Loucy (cell line): ENCODE results near the gene BSND.

Source experiments
- H2AFZ ChIP-seq: fragments of 200-600 bp; sonication (generic); 2 replicates; pipeline ENCODE4 v1.6.0; 2016; ENCODE audit warnings: antibody characterized with exemption, mild to moderate bottlenecking, low read length, moderate library complexity
- H3F3A ChIP-seq: fragments of 200-600 bp; 2 replicates; pipeline ENCODE4 v1.6.0; 2016; ENCODE audit warnings: antibody characterized with exemption, low read depth, mild to moderate bottlenecking
- H3K27me3 ChIP-seq: fragments of 200-600 bp; sonication (generic); 2 replicates; pipeline ENCODE4 v1.6.1; 2014; ENCODE audit warnings: low read length, mild to moderate bottlenecking; ENCODE audit not compliant: insufficient read depth, poor library complexity, severe bottlenecking
- H3K36me3 ChIP-seq: fragments of 200-600 bp; sonication (generic); 2 replicates; pipeline ENCODE4 v1.6.1; 2016; ENCODE audit warnings: low read length; ENCODE audit not compliant: insufficient read depth
- H3K4me1 ChIP-seq: fragments of 200-600 bp; sonication (generic); 2 replicates; pipeline ENCODE4 v1.5.1; 2014; ENCODE audit warnings: low read length, mild to moderate bottlenecking; ENCODE audit not compliant: insufficient read depth, poor library complexity, severe bottlenecking
- H3K4me2 ChIP-seq: fragments of 200-600 bp; sonication (generic); 2 replicates; pipeline ENCODE4 v1.6.0; 2014; ENCODE audit warnings: antibody characterized with exemption, low read length, low read depth, mild to moderate bottlenecking; ENCODE audit not compliant: poor library complexity, severe bottlenecking
- H3K4me3 ChIP-seq: fragments of 200-600 bp; sonication (generic); 2 replicates; pipeline ENCODE4 v1.5.1; 2014; ENCODE audit warnings: low read length, mild to moderate bottlenecking, mixed read lengths; ENCODE audit not compliant: poor library complexity, severe bottlenecking
- H3K79me2 ChIP-seq: fragments of 200-600 bp; sonication (generic); 2 replicates; pipeline ENCODE4 v1.6.1; 2014; ENCODE audit warnings: low read length; ENCODE audit not compliant: insufficient read depth
- H3K9ac ChIP-seq: fragments of 200-600 bp; sonication (generic); 2 replicates; pipeline ENCODE4 v1.6.0; 2014; ENCODE audit warnings: mild to moderate bottlenecking, low read depth, low read length, moderate library complexity; ENCODE audit not compliant: poor library complexity, severe bottlenecking
- H3K9me2 ChIP-seq: fragments of 200-600 bp; sonication (generic); replicated peaks from 2 replicates; pipeline ENCODE4 v1.6.1; 2016; ENCODE audit warnings: low read depth, low read length, mixed read lengths
- H3K9me3 ChIP-seq: fragments of 200-600 bp; sonication (generic); 2 replicates; pipeline ENCODE4 v1.6.1; 2014; ENCODE audit warnings: mild to moderate bottlenecking, antibody characterized with exemption, low read length, low read depth; ENCODE audit not compliant: insufficient read depth
- H4K20me1 ChIP-seq: fragments of 200-600 bp; sonication (generic); 2 replicates; pipeline ENCODE4 v1.6.0; 2014; ENCODE audit warnings: antibody characterized with exemption, low read length, mild to moderate bottlenecking; ENCODE audit not compliant: insufficient read depth, poor library complexity, severe bottlenecking
- EZH2phosphoT487 ChIP-seq: fragments of 200-600 bp; IDR thresholded peaks from 2 replicates; pipeline ENCODE4 v1.6.1; 2018; ENCODE audit warnings: antibody characterized with exemption, mild to moderate bottlenecking, moderate library complexity, borderline replicate concordance
- TF ChIP-seq, protein P1 (sequence below): fragments of 200-600 bp; sonication (generic); conservative IDR thresholded peaks from 2 replicates; pipeline ENCODE4 v1.5.1; 2014; ENCODE audit warnings: mild to moderate bottlenecking, antibody characterized with exemption, low read length

BSND gene

DNA sequence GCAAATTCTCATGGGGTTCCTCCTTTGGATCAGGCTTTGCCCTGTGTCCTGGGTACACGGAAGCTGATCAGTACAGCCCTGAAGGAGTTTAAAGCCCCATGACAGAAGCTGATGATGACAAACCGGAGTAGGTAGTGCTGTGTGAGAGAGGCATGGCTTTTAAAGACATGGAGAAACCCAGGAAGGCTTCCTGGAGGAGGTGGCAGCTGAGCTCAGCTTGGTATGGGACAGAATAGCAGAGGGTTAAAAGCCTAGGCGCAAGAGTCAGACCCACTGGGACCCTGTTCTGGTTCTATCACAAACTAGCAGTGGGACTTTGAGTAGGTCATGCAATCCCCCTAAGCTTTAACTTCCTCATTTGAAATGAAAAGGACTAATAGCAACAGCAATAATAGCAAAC is 12.2 kb upstream of the BSND start:
- Histone ChIP-seq H3K4me1 (no peaks in the 10 kb centered on the region), H3K9me2 (no peaks in the 10 kb centered on the region), H3K9ac (no peak overlapping the region), H3K9me3 (no peaks in the 10 kb centered on the region), H3K79me2 (no peaks in the 10 kb centered on the region), H3K4me2 (no peak overlapping the region), H4K20me1 (no peaks in the 10 kb centered on the region), H3K27me3 (no peaks in the 10 kb centered on the region), H3K4me3 (no peak overlapping the region), H3F3A (no peaks in the 10 kb centered on the region), H2AFZ (no peak overlapping the region), H3K36me3 (no peaks in the 10 kb centered on the region)
- TF ChIP-seq EZH2phosphoT487, result no peak
- TF ChIP-seq, protein P1, sequence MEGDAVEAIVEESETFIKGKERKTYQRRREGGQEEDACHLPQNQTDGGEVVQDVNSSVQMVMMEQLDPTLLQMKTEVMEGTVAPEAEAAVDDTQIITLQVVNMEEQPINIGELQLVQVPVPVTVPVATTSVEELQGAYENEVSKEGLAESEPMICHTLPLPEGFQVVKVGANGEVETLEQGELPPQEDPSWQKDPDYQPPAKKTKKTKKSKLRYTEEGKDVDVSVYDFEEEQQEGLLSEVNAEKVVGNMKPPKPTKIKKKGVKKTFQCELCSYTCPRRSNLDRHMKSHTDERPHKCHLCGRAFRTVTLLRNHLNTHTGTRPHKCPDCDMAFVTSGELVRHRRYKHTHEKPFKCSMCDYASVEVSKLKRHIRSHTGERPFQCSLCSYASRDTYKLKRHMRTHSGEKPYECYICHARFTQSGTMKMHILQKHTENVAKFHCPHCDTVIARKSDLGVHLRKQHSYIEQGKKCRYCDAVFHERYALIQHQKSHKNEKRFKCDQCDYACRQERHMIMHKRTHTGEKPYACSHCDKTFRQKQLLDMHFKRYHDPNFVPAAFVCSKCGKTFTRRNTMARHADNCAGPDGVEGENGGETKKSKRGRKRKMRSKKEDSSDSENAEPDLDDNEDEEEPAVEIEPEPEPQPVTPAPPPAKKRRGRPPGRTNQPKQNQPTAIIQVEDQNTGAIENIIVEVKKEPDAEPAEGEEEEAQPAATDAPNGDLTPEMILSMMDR, result no peak

DNA sequence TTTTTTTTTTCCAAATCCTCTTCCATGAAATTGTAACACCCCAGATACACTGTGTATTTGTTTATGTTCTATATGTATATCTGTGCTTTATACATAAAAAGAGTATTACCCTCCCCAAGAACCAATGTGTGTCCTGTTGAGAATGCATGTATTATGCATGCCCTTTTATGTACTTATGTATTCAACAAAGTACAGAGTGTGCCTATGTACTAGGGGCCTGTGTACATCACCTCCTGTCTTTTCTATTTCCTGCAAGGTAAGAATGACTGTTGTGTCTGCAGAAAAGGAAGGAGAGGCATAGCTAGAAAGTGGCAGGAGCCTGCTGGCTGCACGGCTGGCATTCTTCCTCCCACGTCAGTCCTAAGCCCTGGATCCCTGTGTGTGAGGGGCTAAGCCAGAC is 11.3 kb upstream of the BSND start:
- H3K9me3 ChIP-seq, result no peaks in the 10 kb centered on the region
- H3K9me2 ChIP-seq, result no peaks in the 10 kb centered on the region
- H3K36me3 ChIP-seq, result no peaks in the 10 kb centered on the region
- no peak overlapping the region for H3K9ac ChIP-seq
- no peaks in the 10 kb centered on the region for H3K79me2 ChIP-seq
- no peaks in the 10 kb centered on the region for H3K27me3 ChIP-seq
- H3F3A ChIP-seq, result no peaks in the 10 kb centered on the region
- TF ChIP-seq EZH2phosphoT487, result no peak
- TF ChIP-seq, protein P1, result no peak
- H4K20me1 ChIP-seq, result no peaks in the 10 kb centered on the region
- H3K4me1 ChIP-seq, result no peaks in the 10 kb centered on the region
- H3K4me3 ChIP-seq, result no peak overlapping the region
- no peak overlapping the region for H2AFZ ChIP-seq
- H3K4me2 ChIP-seq, result no peak overlapping the region

DNA sequence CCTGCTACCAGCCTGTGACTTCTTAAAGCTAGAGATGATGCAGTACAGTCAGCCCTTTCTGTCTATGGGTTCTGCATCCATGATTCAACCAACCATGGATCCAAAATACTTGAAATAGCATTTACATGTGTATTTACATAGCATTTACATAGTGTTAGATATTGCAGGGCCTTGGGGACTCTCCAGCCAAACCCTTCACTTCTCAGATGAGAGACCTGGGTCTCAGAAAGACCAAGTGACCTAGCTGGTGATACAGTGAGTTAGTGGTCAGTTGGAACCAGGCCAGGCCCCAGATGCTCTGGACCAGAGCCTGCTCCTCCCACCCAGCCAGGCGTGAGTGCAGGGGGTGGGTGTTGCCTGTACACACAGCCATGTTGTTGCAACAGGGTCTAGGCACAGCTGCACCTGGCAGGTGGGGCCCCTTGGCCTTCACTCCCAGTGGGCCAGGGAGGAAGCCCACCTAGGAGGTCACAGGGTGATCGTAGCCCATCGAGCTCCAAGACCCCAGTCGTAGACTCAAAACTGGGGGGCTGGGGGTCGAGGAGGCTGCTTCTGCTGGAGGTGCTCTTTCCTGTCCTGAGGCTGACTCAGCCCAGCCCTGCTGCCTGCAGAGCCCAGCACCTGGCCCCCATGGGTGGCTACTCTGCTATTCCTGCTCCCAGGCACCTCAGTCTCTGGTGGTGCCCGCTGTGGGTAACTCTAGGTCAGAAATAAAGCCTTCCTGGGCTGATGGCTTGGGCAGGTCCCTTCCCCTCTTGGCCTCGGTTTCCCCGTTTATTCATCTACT is 10.6 kb upstream of the BSND start:
- Histone ChIP-seq H3F3A (no peaks in the 10 kb centered on the region), H3K4me3 (no peak overlapping the region), H3K36me3 (no peaks in the 10 kb centered on the region), H4K20me1 (no peaks in the 10 kb centered on the region), H3K79me2 (no peaks in the 10 kb centered on the region), H3K9me3 (no peaks in the 10 kb centered on the region), H3K4me2 (no peak overlapping the region), H2AFZ (no peak overlapping the region), H3K27me3 (no peaks in the 10 kb centered on the region), H3K9me2 (no peaks in the 10 kb centered on the region), H3K9ac (no peak overlapping the region), H3K4me1 (no peaks in the 10 kb centered on the region)
- no peak for TF ChIP-seq EZH2phosphoT487
- TF ChIP-seq, protein P1, result no peak
